ENCODE data around the gene MCTP1. TPM values are rescaled to one million over a fixed set of nuclear protein-coding genes. Genes with fewer than 3 reads are reported as not detected.

The MCTP1 gene
- total and polyA plus RNA-seq, 2 of the 8 experiments (the other 6 are each of a cell fraction or from before 2014, with no cell fraction given), result 0.56 to 3.4 TPM

GRCh38 chr5:94810877-94811276, 474.0 kb downstream of the MCTP1 start:
- POLR2A ChIA-PET (ENCODE audit: partially characterized antibody), result no interaction called here
- TF ChIP-seq CHD2 (IDR thresholded peaks at IDR 0.05; ENCODE audit: low read length) (no peak), SP1 (IDR thresholded peaks at IDR 0.05; ENCODE audit: low read depth, low read length) (no peak), RXRA (IDR thresholded peaks at IDR 0.05; ENCODE audit: insufficient read depth, low read depth, low read length) (no peak), TEAD4 (IDR thresholded peaks at IDR 0.05; ENCODE audit: low read depth, low read length) (no peak), SIX5 (IDR thresholded peaks at IDR 0.05; ENCODE audit: low read depth, low read length) (no peak), MAFK (IDR thresholded peaks at IDR 0.05; ENCODE audit: low read depth, low read length) (no peak), CTBP2 (IDR thresholded peaks at IDR 0.05; ENCODE audit: borderline replicate concordance, insufficient read depth, insufficient read length, low read length) (no peak), CBX8 (IDR thresholded peaks at IDR 0.05; ENCODE audit: borderline replicate concordance, low read depth, low read length) (no peak), JUND (IDR thresholded peaks at IDR 0.05; ENCODE audit: low read length) (no peak), E2F6 (IDR thresholded peaks at IDR 0.05) (no peak), CTCF (IDR thresholded peaks at IDR 0.05; ENCODE audit: control extremely low read depth in 1 of 3, insufficient read depth in 1 of 3, low read depth in 1 of 3, low read length in 3 of 3) (no peak), MAX (IDR thresholded peaks at IDR 0.05) (no peak)

More at GRCh38 chr5:94810877-94811276, 474.0 kb downstream of the MCTP1 start:
- Histone ChIP-seq H4K20me1 (replicated peaks in 1 of 2; ENCODE audit: control insufficient read depth in 1 of 2, insufficient read depth in 2 of 2, low read length in 2 of 2) (no peaks in the 10 kb centered on the region), H3K27ac (ENCODE audit: low read depth, low read length) (no peak overlapping the region), H2BK15ac (ENCODE audit: low read length) (no peak overlapping the region), H3K9ac (replicated peaks in 1 of 4; ENCODE audit: extremely low read depth in 1 of 4, low read depth in 3 of 4, low read length in 3 of 4) (no peak overlapping the region), H3K4me2 (ENCODE audit: insufficient read depth in 1 of 2, low read depth in 2 of 2, low read length in 2 of 2) (no peak overlapping the region), H4K91ac (replicated peaks; ENCODE audit: insufficient read length, low read length) (no peak overlapping the region), H2BK20ac (ENCODE audit: low read length) (no peak overlapping the region), H3K23ac (ENCODE audit: insufficient read length) (no peak overlapping the region), H2BK120ac (replicated peaks; ENCODE audit: low read depth, low read length) (no peak overlapping the region), H3K9me3 (ENCODE audit: insufficient read depth in 2 of 2, low read depth in 1 of 2, low read length in 1 of 2) (no peaks in the 10 kb centered on the region), H2AFZ (ENCODE audit: low read length) (no peak overlapping the region), H2BK5ac (ENCODE audit: low read depth, low read length) (no peak overlapping the region), H3K79me1 (ENCODE audit: low read depth, low read length) (no peaks in the 10 kb centered on the region), H4K8ac (ENCODE audit: extremely low read depth, insufficient read depth, low read length) (no peak overlapping the region), H3K27me3 (replicated peaks in 1 of 4; ENCODE audit: control insufficient read depth in 3 of 4, extremely low read depth in 1 of 4, insufficient read depth in 3 of 4, low read length in 3 of 4) (no peaks in the 10 kb centered on the region), H4K5ac (ENCODE audit: insufficient read length, low read depth, low read length) (no peak overlapping the region), H3K4ac (replicated peaks; ENCODE audit: insufficient read length, low read depth, low read length) (no peak overlapping the region), H3K23me2 (ENCODE audit: low read depth, low read length) (no peaks in the 10 kb centered on the region), H2BK12ac (ENCODE audit: low read depth, low read length) (no peak overlapping the region), H3K79me2 (ENCODE audit: control insufficient read depth in 1 of 2, insufficient read depth in 2 of 2, low read length in 2 of 2) (no peaks in the 10 kb centered on the region), H3K56ac (replicated peaks; ENCODE audit: insufficient read length, low read depth, low read length) (no peak overlapping the region), H2AK5ac (ENCODE audit: low read depth, low read length) (no peak overlapping the region), H3K18ac (ENCODE audit: extremely low read depth, low read length) (no peak overlapping the region), H3K4me1 (replicated peaks in 1 of 4; ENCODE audit: control insufficient read depth in 3 of 4, insufficient read depth in 4 of 4, low read length in 3 of 4) (no peaks in the 10 kb centered on the region), H3K14ac (ENCODE audit: insufficient read length) (no peak overlapping the region), H3K36me3 (ENCODE audit: control insufficient read depth in 2 of 4, insufficient read depth in 4 of 4, low read length in 3 of 4) (no peaks in the 10 kb centered on the region), H3K4me3 (ENCODE audit: extremely low read depth in 1 of 4, insufficient read depth in 2 of 4, low read depth in 3 of 4, low read length in 4 of 4) (no peak overlapping the region)
- 83 to 100% methylated on average over 1 to 2 of the region's 2 CpGs for WGBS, 2 experiments (ENCODE audit: extremely low coverage in 1 of 2, insufficient coverage in 1 of 2, insufficient read length in 1 of 2, insufficient replicate concordance in 2 of 2, low coverage in 1 of 2, low lambda C conversion rate in 2 of 2, missing lambda C conversion rate in 1 of 2)
- DNase-seq (ENCODE audit: low read depth in 1 of 2, low spot score in 2 of 2), result no peak
- CTCF ChIA-PET (ENCODE audit: partially characterized antibody), result interaction anchor here (0.7 to 5.7 kb wide), 11 partner anchors 8 to 938 kb away, joined by 3 to 47 read pairs (median 7); no protein-coding TSS in a partner anchor
- FAIRE-seq, result no peak

All from H1 (cell line).